Activated naive CD8-positive, alpha-beta T cell (primary cell): ENCODE measurements around the gene CCDC159.
"Not testable (repeated sequence)": the region's sequence is repeated elsewhere in the genome, so short reads cannot be mapped to it uniquely, and the experiment has no call there.

Experiments used
- H3K27ac Mint-ChIP-seq: one replicate; pipeline ENCODE4 v1.8.0; 2021; ENCODE audit warnings: mixed read lengths
- H3K27me3 Mint-ChIP-seq: one replicate; pipeline ENCODE4 v1.8.0; 2021; ENCODE audit warnings: mixed read lengths
- H3K36me3 Mint-ChIP-seq: one replicate; pipeline ENCODE4 v1.8.0; 2021; ENCODE audit warnings: mixed read lengths
- H3K4me1 Mint-ChIP-seq: one replicate; pipeline ENCODE4 v1.8.0; 2021; ENCODE audit warnings: low read depth, mixed read lengths
- H3K4me3 Mint-ChIP-seq: one replicate; pipeline ENCODE4 v1.8.0; 2021; ENCODE audit warnings: mild to moderate bottlenecking, mixed read lengths
- H3K9me3 Mint-ChIP-seq: one replicate; pipeline ENCODE4 v1.8.0; 2021; ENCODE audit warnings: low read depth, mixed read lengths

CCDC159 gene

GRCh38 chr19:11346104-11346940 lies at the start of gene CCDC159, which contains the start of gene TMEM205:
TSS of gene CCDC159 (plus strand) at chr19:11346519. CDS start at chr19:11346607, 88 bp downstream.
TSS of gene TMEM205 (minus strand) at chr19:11346268. CDS start at chr19:11345619, 649 bp downstream.
- Mint-ChIP-seq H3K36me3 (peaks cover 7% of the 10 kb centered on the region), H3K4me1 (peaks cover 27% of the 10 kb centered on the region), H3K27me3 (no peaks in the 10 kb centered on the region), H3K4me3 (peak within 1 kb of the TSS; percentile 98), H3K27ac (peak within 1 kb of the TSS; percentile 90), H3K9me3 (no peaks in the 10 kb centered on the region)

GRCh38 chr19:11299946-11300810 lies 46.1 kb upstream of the CCDC159 start:
- H3K4me3 Mint-ChIP-seq: no peak overlapping the region
- no peak overlapping the region for H3K27ac Mint-ChIP-seq
- H3K36me3 Mint-ChIP-seq: no peaks in the 10 kb centered on the region
- no peaks in the 10 kb centered on the region for H3K4me1 Mint-ChIP-seq
- H3K27me3 Mint-ChIP-seq: peaks cover 7% of the 10 kb centered on the region
- H3K9me3 Mint-ChIP-seq: no peaks in the 10 kb centered on the region

GRCh38 chr19:11300811-11301120 lies 45.6 kb upstream of the CCDC159 start:
- Mint-ChIP-seq H3K4me1 (no peaks in the 10 kb centered on the region), H3K9me3 (no peaks in the 10 kb centered on the region), H3K27ac (no peak overlapping the region), H3K36me3 (no peaks in the 10 kb centered on the region), H3K27me3 (peaks cover 7% of the 10 kb centered on the region), H3K4me3 (no peak overlapping the region)

GRCh38 chr19:11304936-11305335 lies 41.4 kb upstream of the CCDC159 start:
- peaks cover 4% of the 10 kb centered on the region for H3K27me3 Mint-ChIP-seq

GRCh38 chr19:11306337-11306736 lies 40.0 kb upstream of the CCDC159 start:
- Mint-ChIP-seq H3K36me3 (no peaks in the 10 kb centered on the region), H3K27ac (no peak overlapping the region), H3K9me3 (no peaks in the 10 kb centered on the region), H3K4me3 (no peak overlapping the region), H3K27me3 (no peaks in the 10 kb centered on the region), H3K4me1 (no peaks in the 10 kb centered on the region)

More at GRCh38 chr19:11304936-11305335, 41.4 kb upstream of the CCDC159 start:
- no peaks in the 10 kb centered on the region for H3K9me3 Mint-ChIP-seq
- H3K4me3 Mint-ChIP-seq: no peak overlapping the region
- H3K4me1 Mint-ChIP-seq: no peaks in the 10 kb centered on the region
- no peak overlapping the region for H3K27ac Mint-ChIP-seq
- H3K36me3 Mint-ChIP-seq: no peaks in the 10 kb centered on the region

GRCh38 chr19:11320278-11320995 lies 25.9 kb upstream of the CCDC159 start:
- H3K9me3 Mint-ChIP-seq, H3K27ac Mint-ChIP-seq, H3K36me3 Mint-ChIP-seq, H3K27me3 Mint-ChIP-seq, H3K4me3 Mint-ChIP-seq: not testable (repeated sequence)
- peaks cover 12% of the 10 kb centered on the region for H3K4me1 Mint-ChIP-seq

- H3K9me3 Mint-ChIP-seq: no peaks in the 10 kb centered on the region
- H3K36me3 Mint-ChIP-seq: no peaks in the 10 kb centered on the region
- H3K4me1 Mint-ChIP-seq: peaks cover 12% of the 10 kb centered on the region
- no peak overlapping the region for H3K4me3 Mint-ChIP-seq
- H3K27ac Mint-ChIP-seq: no peak overlapping the region
- peaks cover 9% of the 10 kb centered on the region for H3K27me3 Mint-ChIP-seq
Measured at GRCh38 chr19:11321191-11322126, 24.9 kb upstream of the CCDC159 start.

- H3K4me1 Mint-ChIP-seq: peaks cover 12% of the 10 kb centered on the region
- no peak overlapping the region for H3K4me3 Mint-ChIP-seq
- H3K9me3 Mint-ChIP-seq: no peaks in the 10 kb centered on the region
- H3K27ac Mint-ChIP-seq: no peak overlapping the region
- H3K36me3 Mint-ChIP-seq: peaks cover 3% of the 10 kb centered on the region
- peaks cover 7% of the 10 kb centered on the region for H3K27me3 Mint-ChIP-seq
Measured at GRCh38 chr19:11322269-11323024, 23.9 kb upstream of the CCDC159 start.

GRCh38 chr19:11323601-11324078 lies 22.7 kb upstream of the CCDC159 start:
- Mint-ChIP-seq H3K27ac (peak overlapping the region; percentile 72), H3K9me3 (no peaks in the 10 kb centered on the region), H3K4me1 (peaks cover 12% of the 10 kb centered on the region), H3K27me3 (peaks cover 7% of the 10 kb centered on the region), H3K4me3 (peak overlapping the region; percentile 51), H3K36me3 (peaks cover 3% of the 10 kb centered on the region)

GRCh38 chr19:11324079-11324661 lies 22.1 kb upstream of the CCDC159 start:
- Mint-ChIP-seq H3K9me3 (no peaks in the 10 kb centered on the region), H3K4me1 (peaks cover 12% of the 10 kb centered on the region), H3K36me3 (peaks cover 3% of the 10 kb centered on the region), H3K27ac (peak overlapping the region; percentile 72), H3K4me3 (peak overlapping the region; percentile 51), H3K27me3 (peaks cover 7% of the 10 kb centered on the region)

- no peak overlapping the region for H3K4me3 Mint-ChIP-seq
- peaks cover 3% of the 10 kb centered on the region for H3K36me3 Mint-ChIP-seq
- H3K4me1 Mint-ChIP-seq: peaks cover 12% of the 10 kb centered on the region
- H3K27ac Mint-ChIP-seq: no peak overlapping the region
- H3K27me3 Mint-ChIP-seq: peaks cover 7% of the 10 kb centered on the region
- H3K9me3 Mint-ChIP-seq: no peaks in the 10 kb centered on the region
Measured at GRCh38 chr19:11324748-11325389, 21.4 kb upstream of the CCDC159 start.

- Mint-ChIP-seq H3K27ac (no peak overlapping the region), H3K4me1 (peaks cover 12% of the 10 kb centered on the region), H3K4me3 (no peak overlapping the region), H3K9me3 (no peaks in the 10 kb centered on the region), H3K36me3 (peaks cover 3% of the 10 kb centered on the region), H3K27me3 (peaks cover 7% of the 10 kb centered on the region)
Measured at GRCh38 chr19:11325544-11325943, 20.8 kb upstream of the CCDC159 start.

- H3K27ac Mint-ChIP-seq: no peak overlapping the region
- no peak overlapping the region for H3K4me3 Mint-ChIP-seq
- no peaks in the 10 kb centered on the region for H3K9me3 Mint-ChIP-seq
- H3K36me3 Mint-ChIP-seq: peaks cover 3% of the 10 kb centered on the region
- H3K4me1 Mint-ChIP-seq: no peaks in the 10 kb centered on the region
- H3K27me3 Mint-ChIP-seq: no peaks in the 10 kb centered on the region
Measured at GRCh38 chr19:11330127-11330526, 16.2 kb upstream of the CCDC159 start.
